GM19025 (cell line): Measurements from ENCODE around the gene ARHGAP35.
"Not testable (repeated sequence)": the region's sequence is repeated elsewhere in the genome, so short reads cannot be mapped to it uniquely, and the experiment has no call there.

Experiments used
- ATAC-seq: cut with Tn5 transposase; IDR thresholded peaks from one replicate; pipeline ENCODE4 v1.9.1; 2021; ENCODE audit warnings: mild to moderate bottlenecking, low read depth, moderate library complexity; ENCODE audit not compliant: unreplicated experiment

Gene ARHGAP35

GRCh38 chr19:46867170-46867569, 6.4 kb downstream of the ARHGAP35 start:
- ATAC-seq, result no peak

- no peak for ATAC-seq
Measured at GRCh38 chr19:46868025-46868802, 7.4 kb downstream of the ARHGAP35 start.

GRCh38 chr19:46871173-46871572, 10.4 kb downstream of the ARHGAP35 start:
- ATAC-seq, result not testable (repeated sequence)

GRCh38 chr19:46872967-46873366, 12.2 kb downstream of the ARHGAP35 start:
- ATAC-seq, result no peak

GRCh38 chr19:46875234-46875633, 14.4 kb downstream of the ARHGAP35 start:
- ATAC-seq, result no peak

- ATAC-seq, result no peak
Measured at GRCh38 chr19:46875657-46876056, 14.9 kb downstream of the ARHGAP35 start.

GRCh38 chr19:46878613-46879375, 18.0 kb downstream of the ARHGAP35 start:
- ATAC-seq, result no peak

GRCh38 chr19:46880431-46880830, 19.6 kb downstream of the ARHGAP35 start:
- ATAC-seq, result no peak

- ATAC-seq, result no peak
Measured at GRCh38 chr19:46881092-46881491, 20.3 kb downstream of the ARHGAP35 start.

GRCh38 chr19:46882034-46882433, 21.2 kb downstream of the ARHGAP35 start:
- ATAC-seq, result no peak

GRCh38 chr19:46882751-46883150, 22.0 kb downstream of the ARHGAP35 start:
- not testable (repeated sequence) for ATAC-seq

GRCh38 chr19:46885411-46885810, 24.6 kb downstream of the ARHGAP35 start:
- ATAC-seq, result no peak

GRCh38 chr19:46886546-46887239, 25.9 kb downstream of the ARHGAP35 start:
- ATAC-seq, result no peak

- ATAC-seq, result no peak
Measured at GRCh38 chr19:46887240-46887782, 26.5 kb downstream of the ARHGAP35 start.

GRCh38 chr19:46890423-46891170, 29.8 kb downstream of the ARHGAP35 start:
- ATAC-seq, result no peak

- no peak for ATAC-seq
Measured at GRCh38 chr19:46892252-46893179, 31.7 kb downstream of the ARHGAP35 start.

GRCh38 chr19:46896076-46896794, 35.4 kb downstream of the ARHGAP35 start:
- no peak for ATAC-seq

GRCh38 chr19:46898731-46899130, 37.9 kb downstream of the ARHGAP35 start:
- ATAC-seq, result no peak
